ENCODE results near the gene UGT2B15.
"Not testable (repeated sequence)": the region's sequence is repeated elsewhere in the genome, so short reads cannot be mapped to it uniquely, and the experiment has no call there.

The UGT2B15 gene

DNA sequence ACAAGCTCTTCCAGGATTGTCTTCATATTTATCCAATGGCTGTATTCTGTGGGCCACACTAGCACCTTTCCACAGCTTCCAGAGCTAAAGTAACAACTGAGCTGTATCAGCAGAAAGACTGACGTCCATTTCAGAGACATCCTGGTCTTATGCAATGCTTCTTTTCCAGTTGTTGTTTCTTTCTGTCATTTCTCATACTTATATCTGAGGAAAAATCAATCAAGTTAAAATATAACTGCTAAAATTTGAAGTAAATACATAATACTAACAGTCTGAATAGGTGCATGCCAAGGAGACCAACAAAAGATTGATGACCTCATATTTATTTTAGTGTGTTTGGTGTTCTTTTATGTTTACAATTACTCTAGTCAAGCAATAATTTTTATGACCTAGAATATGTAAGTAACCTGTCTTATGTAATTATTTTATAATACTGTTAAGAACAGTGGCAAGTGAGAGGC lies at the start of gene UGT2B15:
TSS of gene UGT2B15 (minus strand) at position 174 of the 461 bp plus-strand sequence. CDS start at position 140, 34 bp downstream.
- H3K4me3 ChIP-seq (ENCODE audit: low read length); DNase-seq (ENCODE audit: low read depth): not testable (repeated sequence)

GRCh38 chr4:68719075-68719473 lies 48.6 kb upstream of the UGT2B15 start:
- TF ChIP-seq CTCF (conservative IDR thresholded peaks at IDR 0.05; ENCODE audit: low read depth, low read length), result no peak
- DNase-seq (ENCODE audit: low read depth), result no peak
- no peak overlapping the region for H3K4me3 ChIP-seq (ENCODE audit: low read length)

DNA sequence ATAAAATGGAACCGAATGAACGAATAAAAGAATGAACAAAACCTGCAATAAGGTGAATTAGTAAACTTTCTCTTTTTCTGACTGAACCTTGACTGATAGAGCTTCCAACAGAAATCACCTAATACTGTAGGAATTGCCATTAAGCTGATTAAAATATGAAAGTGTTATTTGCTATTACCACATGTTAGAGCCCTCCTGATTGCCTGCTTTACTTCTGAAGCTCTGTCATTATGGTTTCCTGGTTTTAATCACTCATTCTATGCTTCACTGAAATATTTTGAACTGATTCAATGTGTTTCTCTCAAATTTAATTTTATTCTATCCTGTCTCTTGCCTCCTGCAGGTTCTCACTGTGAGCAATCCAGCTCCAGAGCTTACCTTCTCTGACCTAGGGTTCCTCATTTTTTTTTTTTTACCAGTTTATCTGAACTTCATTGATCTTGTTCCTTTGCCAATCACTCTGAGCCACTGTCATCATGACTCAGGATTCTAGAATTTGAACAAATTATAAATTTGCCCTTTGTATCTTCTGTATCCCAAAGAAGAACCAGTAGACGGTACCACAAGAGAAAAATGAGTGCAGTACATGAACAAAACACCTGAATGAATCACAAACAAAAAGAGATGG lies 48.1 kb upstream of the UGT2B15 start:
- H3K4me3 ChIP-seq (ENCODE audit: low read length), result no peak overlapping the region
- DNase-seq (ENCODE audit: low read depth), result peak; percentile 19
- TF ChIP-seq CTCF (conservative IDR thresholded peaks at IDR 0.05; ENCODE audit: low read depth, low read length), result no peak

DNA sequence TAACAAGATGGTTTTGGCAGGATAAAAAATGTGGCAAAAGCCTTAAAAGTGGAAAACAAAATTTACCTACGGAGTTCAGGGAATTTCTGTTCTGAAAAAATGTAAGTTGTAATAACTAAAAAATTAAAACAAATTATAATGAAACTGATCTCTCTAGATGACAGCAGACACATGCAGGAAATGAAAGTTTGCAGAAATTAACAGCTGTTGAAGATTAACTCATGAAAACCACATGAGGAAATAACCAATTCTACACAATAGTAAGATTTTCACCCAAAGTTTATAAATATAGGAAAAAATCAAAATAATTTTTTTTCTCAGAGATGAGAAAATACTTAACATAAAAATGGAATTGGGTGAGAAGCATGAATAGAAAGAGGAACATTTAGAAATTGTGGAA lies 47.5 kb upstream of the UGT2B15 start:
- TF ChIP-seq CTCF (conservative IDR thresholded peaks at IDR 0.05; ENCODE audit: low read depth, low read length), result no peak
- no peak for DNase-seq (ENCODE audit: low read depth)
- no peak overlapping the region for H3K4me3 ChIP-seq (ENCODE audit: low read length)

GRCh38 chr4:68714400-68714799 lies 43.9 kb upstream of the UGT2B15 start:
- no peak for TF ChIP-seq CTCF (conservative IDR thresholded peaks at IDR 0.05; ENCODE audit: low read depth, low read length)

DNA sequence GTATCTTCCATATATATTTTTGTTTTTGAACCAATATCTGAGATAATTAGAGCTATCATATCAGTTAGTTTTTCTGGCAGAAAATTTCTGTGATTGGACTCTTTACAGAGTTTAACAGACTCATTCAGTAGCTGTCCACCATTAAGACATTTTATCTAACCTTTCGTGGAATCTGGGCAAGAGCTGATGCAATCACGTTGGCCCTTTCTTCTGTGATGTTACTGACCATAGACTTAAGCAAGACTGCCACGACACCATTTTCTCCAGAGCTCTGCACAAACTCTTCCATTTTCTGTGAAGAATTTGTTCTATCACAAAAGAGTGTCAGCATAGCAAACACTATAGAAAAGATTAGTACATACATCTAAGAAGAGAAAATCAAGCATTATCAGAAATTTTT lies 41.8 kb upstream of the UGT2B15 start:
- no peak overlapping the region for H3K4me3 ChIP-seq (ENCODE audit: low read length)
- no peak for DNase-seq (ENCODE audit: low read depth)
- no peak for TF ChIP-seq CTCF (conservative IDR thresholded peaks at IDR 0.05; ENCODE audit: low read depth, low read length)

More at GRCh38 chr4:68714400-68714799, 43.9 kb upstream of the UGT2B15 start:
- H3K4me3 ChIP-seq (ENCODE audit: low read length), result no peak overlapping the region
- no peak for DNase-seq (ENCODE audit: low read depth)

DNA sequence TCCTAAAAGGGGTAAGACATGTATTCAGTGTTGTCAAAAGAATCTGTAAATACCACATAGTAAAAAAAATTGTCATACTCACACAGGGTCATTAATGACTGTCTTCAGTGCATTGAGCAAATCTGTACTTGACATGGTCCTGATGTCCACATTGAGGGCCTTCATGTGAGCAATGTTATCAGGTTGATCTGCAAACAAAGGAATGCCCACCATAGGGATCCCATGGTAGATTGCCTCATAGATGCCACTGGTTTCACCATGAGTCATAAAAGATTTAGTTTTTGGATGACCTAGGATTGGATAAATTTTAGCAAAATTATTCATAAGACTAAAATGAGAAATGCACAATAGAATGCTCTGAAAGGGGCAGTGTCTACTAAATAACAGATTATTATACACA lies 38.1 kb upstream of the UGT2B15 start:
- no peak for TF ChIP-seq CTCF (conservative IDR thresholded peaks at IDR 0.05; ENCODE audit: low read depth, low read length)
- no peak for DNase-seq (ENCODE audit: low read depth)
- no peak overlapping the region for H3K4me3 ChIP-seq (ENCODE audit: low read length)

- DNase-seq (ENCODE audit: low read depth), result not testable (repeated sequence)
These were observed 32.7 kb upstream of the UGT2B15 start for GRCh38 chr4:68703168-68703567.

More at GRCh38 chr4:68703168-68703567, 32.7 kb upstream of the UGT2B15 start:
- H3K4me3 ChIP-seq (ENCODE audit: low read length), result not testable (repeated sequence)

All from retinal pigment epithelial cell (primary cell).